Small intestine (tissue), 7 donors: ENCODE measurements around the gene SNAP91. TPM values are rescaled to one million over a fixed set of nuclear protein-coding genes. Genes with fewer than 3 reads are reported as not detected.
"Not testable (repeated sequence)": the region's sequence is repeated elsewhere in the genome, so short reads cannot be mapped to it uniquely, and the experiment has no call there.

Experiments used
- DNase-seq, 2 donors: peaks; one replicate each; pipeline versions ENCODE4 v3.0.0 to v3.0.0-alpha.2; 2013
- FAIRE-seq: peaks from 2 replicates; lab custom pipeline; 2012; peaks lifted over from hg19 to GRCh38; lab: Jason Lieb, UNC
- H3K27ac ChIP-seq, 3 donors: one replicate each; pipeline ENCODE4 v1.5.1; 2013; ENCODE audit warnings: low read length in 2 of 3, mild to moderate bottlenecking in 2 of 3, control low read depth in 1 of 3, inconsistent platforms in 1 of 3, low read depth in 1 of 3, moderate library complexity in 1 of 3
- H3K27me3 ChIP-seq, 3 donors: one replicate each; pipeline ENCODE4 v1.6.1; 2013; ENCODE audit warnings: low read length in 3 of 3, inconsistent platforms in 1 of 3; ENCODE audit not compliant: control insufficient read depth in 3 of 3, insufficient read depth in 3 of 3
- H3K36me3 ChIP-seq, 3 donors: one replicate each; pipeline ENCODE4 v1.6.1; 2013; ENCODE audit warnings: low read length in 3 of 3, inconsistent platforms in 1 of 3, low read depth in 1 of 3, mild to moderate bottlenecking in 1 of 3, moderate library complexity in 1 of 3; ENCODE audit not compliant: control insufficient read depth in 3 of 3, insufficient read depth in 2 of 3
- H3K4me1 ChIP-seq, 3 donors: one replicate each; pipeline ENCODE4 v1.6.1; 2013; ENCODE audit warnings: low read length in 2 of 3, inconsistent platforms in 1 of 3, low read depth in 1 of 3, mild to moderate bottlenecking in 1 of 3, moderate library complexity in 1 of 3; ENCODE audit not compliant: control insufficient read depth in 3 of 3, insufficient read depth in 2 of 3
- H3K4me3 ChIP-seq, 3 donors: one replicate each; pipeline ENCODE4 v1.5.1; 2013; ENCODE audit warnings: low read length in 3 of 3, control low read depth in 1 of 3, inconsistent platforms in 1 of 3, low read depth in 1 of 3, mild to moderate bottlenecking in 1 of 3, moderate library complexity in 1 of 3
- H3K9me3 ChIP-seq, 2 donors: one replicate each; pipeline ENCODE4 v1.6.1; 2013; ENCODE audit warnings: low read depth in 1 of 2, low read length in 1 of 2; ENCODE audit not compliant: control insufficient read depth in 2 of 2, insufficient read depth in 1 of 2
- WGBS, 3 donors: extraction: QIAGEN DNeasy Blood & Tissue Kit; methylation state at CpG; one replicate each; pipeline ENCODE4 v1.1.7; 2013; 5-methylcytosine and 5-hydroxymethylcytosine counted together
- polyA plus RNA-seq, 4 donors: library from polyadenylated mRNA; stranded (reverse) in 3 of 4; unstranded in 1 of 4; fragments of 200-250 nt in 3 of 4; fragments of 120-200 nt in 1 of 4; gene quantifications; one replicate each; pipeline versions ENCODE4 v1.2.1 to v1.2.3, GENCODE V29; 2013
- donor health status: healthy with polysubstance abuse.
- donor health status: control.
- donor health status: control.
- donor health status: Bipolar disorder and iron deficiency.
- donor health status: healthy.

The SNAP91 gene
- polyA plus RNA-seq, 4 donors, result 0.43 to 1.9 (median 0.81) TPM; not detected in 1

- H3K27ac ChIP-seq, DNase-seq, H3K27me3 ChIP-seq, H3K4me3 ChIP-seq, H3K9me3 ChIP-seq, FAIRE-seq, H3K36me3 ChIP-seq, H3K4me1 ChIP-seq: not testable (repeated sequence)
- 87 to 94% (median 93%) methylated on average over 4 of the region's 4 CpGs for WGBS, 3 donors
Measured at GRCh38 chr6:83551748-83552147, 157.2 kb downstream of the SNAP91 start.

GRCh38 chr6:83550482-83550881 lies 158.4 kb downstream of the SNAP91 start:
- H3K27me3 ChIP-seq, H3K4me3 ChIP-seq, H3K36me3 ChIP-seq, DNase-seq, H3K4me1 ChIP-seq, H3K27ac ChIP-seq, H3K9me3 ChIP-seq, FAIRE-seq: not testable (repeated sequence)
- 62 to 69% (median 64%) methylated on average over 5 of the region's 5 CpGs for WGBS, 3 donors

- FAIRE-seq (no peak), DNase-seq (no peak)
- Histone ChIP-seq H3K27ac (no peak overlapping the region), H3K36me3 (no peaks in the 10 kb centered on the region), H3K9me3 (peaks cover 0 to 5% of the 10 kb centered on the region in 2 donors), H3K4me1 (no peaks in the 10 kb centered on the region), H3K4me3 (no peak overlapping the region), H3K27me3 (no peaks in the 10 kb centered on the region)
- 29 to 38% (median 34%) methylated on average over 5 of the region's 5 CpGs for WGBS, 3 donors
Measured at GRCh38 chr6:83546636-83547035, 162.3 kb downstream of the SNAP91 start.

GRCh38 chr6:83539678-83540077 lies 169.2 kb downstream of the SNAP91 start:
- H3K27me3 ChIP-seq, result peaks cover 0 to 3% (median 0%) of the 10 kb centered on the region in 3 donors
- H3K27ac ChIP-seq, result no peak overlapping the region
- FAIRE-seq (no peak), DNase-seq (no peak)
- no peaks in the 10 kb centered on the region for H3K9me3 ChIP-seq
- no peak overlapping the region for H3K4me3 ChIP-seq
- no peaks in the 10 kb centered on the region for H3K4me1 ChIP-seq
- WGBS, 3 donors, result 76 to 83% (median 78%) methylated on average over 4 of the region's 4 CpGs
- H3K36me3 ChIP-seq, result no peaks in the 10 kb centered on the region

- Histone ChIP-seq H3K4me3 (no peak overlapping the region), H3K9me3 (no peaks in the 10 kb centered on the region), H3K27ac (no peak overlapping the region), H3K4me1 (no peaks in the 10 kb centered on the region), H3K36me3 (no peaks in the 10 kb centered on the region), H3K27me3 (peaks cover 0 to 3% (median under 1%) of the 10 kb centered on the region in 3 donors)
- DNase-seq (no peak), FAIRE-seq (no peak)
- 73 to 75% (median 74%) methylated on average over 4 of the region's 4 CpGs for WGBS, 3 donors
Measured at GRCh38 chr6:83536647-83537589, 172.0 kb downstream of the SNAP91 start.

- H3K4me3 ChIP-seq, result no peak overlapping the region
- H3K9me3 ChIP-seq, result no peaks in the 10 kb centered on the region
- no peak overlapping the region for H3K27ac ChIP-seq
- DNase-seq, result peak; percentile 56 to 57
- peaks cover 0 to 3% (median 1%) of the 10 kb centered on the region in 3 donors for H3K27me3 ChIP-seq
- 27 to 41% (median 33%) methylated on average over 5 of the region's 5 CpGs for WGBS, 3 donors
- FAIRE-seq, result no peak
- no peaks in the 10 kb centered on the region for H3K4me1 ChIP-seq
- H3K36me3 ChIP-seq, result no peaks in the 10 kb centered on the region
Measured at GRCh38 chr6:83536034-83536646, 172.8 kb downstream of the SNAP91 start.

- WGBS, 3 donors, result 73 to 92% (median 74%) methylated on average over 4 of the region's 4 CpGs
- DNase-seq (no peak), FAIRE-seq (no peak)
- Histone ChIP-seq H3K9me3 (no peaks in the 10 kb centered on the region), H3K4me3 (no peak overlapping the region), H3K36me3 (no peaks in the 10 kb centered on the region), H3K27me3 (no peaks in the 10 kb centered on the region), H3K27ac (no peak overlapping the region), H3K4me1 (no peaks in the 10 kb centered on the region)
Measured at GRCh38 chr6:83518816-83519480, 190.0 kb downstream of the SNAP91 start.

GRCh38 chr6:83517500-83517899 lies 191.4 kb downstream of the SNAP91 start:
- DNase-seq, result no peak
- H3K9me3 ChIP-seq, result no peaks in the 10 kb centered on the region
- 69 to 87% (median 77%) methylated on average over 1 of the region's 1 CpG for WGBS, 3 donors
- H3K27me3 ChIP-seq, result no peaks in the 10 kb centered on the region
- no peak overlapping the region for H3K27ac ChIP-seq
- peaks cover 0 to 6% (median 0%) of the 10 kb centered on the region in 3 donors for H3K4me1 ChIP-seq
- no peaks in the 10 kb centered on the region for H3K36me3 ChIP-seq
- no peak for FAIRE-seq
- H3K4me3 ChIP-seq, result no peak overlapping the region
